HG03457 (cell line): ENCODE data around the gene PRSS12.
"Not testable (repeated sequence)": the region's sequence is repeated elsewhere in the genome, so short reads cannot be mapped to it uniquely, and the experiment has no call there.

ENCODE experiments used
- ATAC-seq: cut with Tn5 transposase; IDR thresholded peaks from one replicate; pipeline ENCODE4 v1.9.1; 2021; ENCODE audit warnings: moderate number of reproducible peaks; ENCODE audit not compliant: unreplicated experiment

The PRSS12 gene

GRCh38 chr4:118280501-118281218 is 72.1 kb downstream of the PRSS12 start:
- ATAC-seq: peak; percentile 22

GRCh38 chr4:118279920-118280432 is 72.8 kb downstream of the PRSS12 start:
- ATAC-seq: no peak

GRCh38 chr4:118279328-118279727 is 73.5 kb downstream of the PRSS12 start:
- ATAC-seq: no peak

GRCh38 chr4:118278473-118279274 is 74.1 kb downstream of the PRSS12 start:
- ATAC-seq: peak; percentile 81

- no peak for ATAC-seq
Observed at GRCh38 chr4:118277243-118277642, 75.6 kb downstream of the PRSS12 start.

GRCh38 chr4:118276580-118276979 is 76.2 kb downstream of the PRSS12 start:
- ATAC-seq: no peak

GRCh38 chr4:118273642-118274041 is 79.2 kb downstream of the PRSS12 start:
- no peak for ATAC-seq

GRCh38 chr4:118271788-118272187 is 81.0 kb downstream of the PRSS12 start:
- ATAC-seq: no peak

- ATAC-seq: no peak
Observed at GRCh38 chr4:118270492-118270891, 82.3 kb downstream of the PRSS12 start.

- ATAC-seq: no peak
Observed at GRCh38 chr4:118268780-118269179, 84.0 kb downstream of the PRSS12 start.

- ATAC-seq: not testable (repeated sequence)
Observed at GRCh38 chr4:118266145-118266496, 86.7 kb downstream of the PRSS12 start.

GRCh38 chr4:118265312-118266144 is 87.3 kb downstream of the PRSS12 start:
- peak; percentile 45 for ATAC-seq

GRCh38 chr4:118264096-118264495 is 88.7 kb downstream of the PRSS12 start:
- ATAC-seq: no peak

GRCh38 chr4:118260309-118260708 is 92.5 kb downstream of the PRSS12 start:
- no peak for ATAC-seq

GRCh38 chr4:118259111-118259510 is 93.7 kb downstream of the PRSS12 start:
- no peak for ATAC-seq

GRCh38 chr4:118254368-118254767 is 98.4 kb downstream of the PRSS12 start:
- ATAC-seq: no peak

- ATAC-seq: no peak
Observed at GRCh38 chr4:118249890-118250289, 102.9 kb downstream of the PRSS12 start.

- ATAC-seq: no peak
Observed at GRCh38 chr4:118237531-118237930, 115.3 kb downstream of the PRSS12 start.

- ATAC-seq: no peak
Observed at GRCh38 chr4:118235566-118236120, 117.2 kb downstream of the PRSS12 start.
